DOHH2 (cell line): Measurements from ENCODE around the gene DIO2.

Experiments
- H3F3A ChIP-seq: fragments of 200-600 bp; sonication (generic), shearing (Covaris generic); 2 replicates; pipeline ENCODE4 v1.6.0; 2016; ENCODE audit warnings: antibody characterized with exemption, mild to moderate bottlenecking; ENCODE audit not compliant: control insufficient read depth, insufficient read depth
- H3K27ac ChIP-seq: fragments of 200-600 bp; sonication (generic); 2 replicates; pipeline ENCODE4 v1.5.1; 2014; ENCODE audit warnings: low read depth, mild to moderate bottlenecking, low read length, moderate library complexity
- H3K27me3 ChIP-seq: fragments of 200-600 bp; sonication (generic); 2 replicates; pipeline ENCODE4 v1.6.1; 2014; ENCODE audit warnings: mild to moderate bottlenecking, low read length, mixed read lengths; ENCODE audit not compliant: control insufficient read depth
- H3K36me3 ChIP-seq: fragments of 200-600 bp; sonication (generic); 2 replicates; pipeline ENCODE4 v1.6.1; 2014; ENCODE audit warnings: mild to moderate bottlenecking, low read length, moderate library complexity, mixed read lengths; ENCODE audit not compliant: control insufficient read depth
- H3K4me1 ChIP-seq: fragments of 200-600 bp; sonication (generic); 2 replicates; pipeline ENCODE4 v1.6.1; 2014; ENCODE audit warnings: mild to moderate bottlenecking, low read length, mixed read lengths; ENCODE audit not compliant: control insufficient read depth
- H3K4me2 ChIP-seq: fragments of 200-600 bp; sonication (generic); 2 replicates; pipeline ENCODE4 v1.6.0; 2014; ENCODE audit warnings: mild to moderate bottlenecking, low read length, moderate library complexity
- H3K4me3 ChIP-seq: fragments of 200-600 bp; sonication (generic); 2 replicates; pipeline ENCODE4 v1.5.1; 2014; ENCODE audit warnings: mild to moderate bottlenecking, low read length, mixed read lengths
- H3K79me2 ChIP-seq: fragments of 200-600 bp; sonication (generic); 2 replicates; pipeline ENCODE4 v1.6.1; 2014; ENCODE audit warnings: mild to moderate bottlenecking, low read length, mixed read lengths; ENCODE audit not compliant: control insufficient read depth
- H3K9me2 ChIP-seq: fragments of 200-600 bp; sonication (generic); replicated peaks from 2 replicates; pipeline ENCODE4 v1.6.1; 2014; ENCODE audit warnings: mild to moderate bottlenecking, low read length, mixed read lengths; ENCODE audit not compliant: control insufficient read depth
- H3K9me3 ChIP-seq: fragments of 200-600 bp; sonication (generic); 2 replicates; pipeline ENCODE4 v1.6.1; 2014; ENCODE audit warnings: antibody characterized with exemption, low read length, mixed read lengths; ENCODE audit not compliant: control insufficient read depth, insufficient read depth
- H4K20me1 ChIP-seq: fragments of 200-600 bp; sonication (generic); 2 replicates; pipeline ENCODE4 v1.6.0; 2014; ENCODE audit warnings: low read depth, mild to moderate bottlenecking, antibody characterized with exemption, low read length, moderate library complexity; ENCODE audit not compliant: control insufficient read depth, insufficient read depth
- EZH2phosphoT487 ChIP-seq: fragments of 200-600 bp; sonication (generic); IDR thresholded peaks from 2 replicates; pipeline ENCODE4 v1.6.1; 2017; ENCODE audit warnings: borderline replicate concordance, mild to moderate bottlenecking, antibody characterized with exemption, low read length, moderate library complexity, mixed read lengths
- TF ChIP-seq, protein P1 (sequence below): fragments of 200-600 bp; sonication (generic); IDR thresholded peaks from one replicate; pipeline ENCODE4 v1.5.1; 2014; ENCODE audit warnings: antibody characterized with exemption, mild to moderate bottlenecking, low read depth, low read length; ENCODE audit not compliant: poor library complexity, severe bottlenecking

The DIO2 gene

GRCh38 chr14:80215081-80215480, 3.8 kb upstream of the DIO2 start:
- H3K9me3 ChIP-seq: no peaks in the 10 kb centered on the region
- no peaks in the 10 kb centered on the region for H3K4me1 ChIP-seq
- H4K20me1 ChIP-seq: no peaks in the 10 kb centered on the region
- TF ChIP-seq EZH2phosphoT487: no peak
- TF ChIP-seq, protein P1, sequence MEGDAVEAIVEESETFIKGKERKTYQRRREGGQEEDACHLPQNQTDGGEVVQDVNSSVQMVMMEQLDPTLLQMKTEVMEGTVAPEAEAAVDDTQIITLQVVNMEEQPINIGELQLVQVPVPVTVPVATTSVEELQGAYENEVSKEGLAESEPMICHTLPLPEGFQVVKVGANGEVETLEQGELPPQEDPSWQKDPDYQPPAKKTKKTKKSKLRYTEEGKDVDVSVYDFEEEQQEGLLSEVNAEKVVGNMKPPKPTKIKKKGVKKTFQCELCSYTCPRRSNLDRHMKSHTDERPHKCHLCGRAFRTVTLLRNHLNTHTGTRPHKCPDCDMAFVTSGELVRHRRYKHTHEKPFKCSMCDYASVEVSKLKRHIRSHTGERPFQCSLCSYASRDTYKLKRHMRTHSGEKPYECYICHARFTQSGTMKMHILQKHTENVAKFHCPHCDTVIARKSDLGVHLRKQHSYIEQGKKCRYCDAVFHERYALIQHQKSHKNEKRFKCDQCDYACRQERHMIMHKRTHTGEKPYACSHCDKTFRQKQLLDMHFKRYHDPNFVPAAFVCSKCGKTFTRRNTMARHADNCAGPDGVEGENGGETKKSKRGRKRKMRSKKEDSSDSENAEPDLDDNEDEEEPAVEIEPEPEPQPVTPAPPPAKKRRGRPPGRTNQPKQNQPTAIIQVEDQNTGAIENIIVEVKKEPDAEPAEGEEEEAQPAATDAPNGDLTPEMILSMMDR: no peak
- H3K36me3 ChIP-seq: no peaks in the 10 kb centered on the region
- H3K4me2 ChIP-seq: no peak overlapping the region
- no peaks in the 10 kb centered on the region for H3K79me2 ChIP-seq
- H3K9me2 ChIP-seq: no peaks in the 10 kb centered on the region
- H3K27ac ChIP-seq: no peak overlapping the region
- no peak overlapping the region for H3K4me3 ChIP-seq
- peaks cover 7% of the 10 kb centered on the region for H3K27me3 ChIP-seq
- H3F3A ChIP-seq: no peaks in the 10 kb centered on the region

DNA sequence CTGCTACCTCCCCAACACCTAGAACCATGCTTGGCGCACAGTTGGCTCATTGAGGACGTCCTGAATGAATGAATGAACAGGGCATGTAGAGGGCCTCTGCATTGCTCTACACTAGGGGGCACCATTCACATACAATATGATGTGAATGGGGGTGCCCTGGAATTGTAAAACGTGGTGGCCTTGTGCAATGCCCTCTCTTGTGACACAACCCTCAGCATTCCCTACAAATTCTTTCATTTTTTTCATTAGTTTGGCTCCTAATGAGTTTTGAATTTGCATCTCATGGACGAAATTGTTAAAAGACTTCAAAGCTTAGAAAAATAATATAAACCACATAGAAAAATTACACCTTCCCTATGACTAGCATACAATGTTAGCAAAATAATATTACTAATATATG, 2.3 kb upstream of the DIO2 start:
- H3K4me1 ChIP-seq: no peaks in the 10 kb centered on the region
- no peak overlapping the region for H3K27ac ChIP-seq
- no peaks in the 10 kb centered on the region for H3K9me3 ChIP-seq
- no peaks in the 10 kb centered on the region for H3K36me3 ChIP-seq
- peaks cover 7% of the 10 kb centered on the region for H3K27me3 ChIP-seq
- no peaks in the 10 kb centered on the region for H3K79me2 ChIP-seq
- H4K20me1 ChIP-seq: no peaks in the 10 kb centered on the region
- H3K4me3 ChIP-seq: no peak overlapping the region
- H3F3A ChIP-seq: no peaks in the 10 kb centered on the region
- TF ChIP-seq EZH2phosphoT487: no peak
- TF ChIP-seq, protein P1: peak; percentile 73
- no peaks in the 10 kb centered on the region for H3K9me2 ChIP-seq
- no peak overlapping the region for H3K4me2 ChIP-seq

DNA sequence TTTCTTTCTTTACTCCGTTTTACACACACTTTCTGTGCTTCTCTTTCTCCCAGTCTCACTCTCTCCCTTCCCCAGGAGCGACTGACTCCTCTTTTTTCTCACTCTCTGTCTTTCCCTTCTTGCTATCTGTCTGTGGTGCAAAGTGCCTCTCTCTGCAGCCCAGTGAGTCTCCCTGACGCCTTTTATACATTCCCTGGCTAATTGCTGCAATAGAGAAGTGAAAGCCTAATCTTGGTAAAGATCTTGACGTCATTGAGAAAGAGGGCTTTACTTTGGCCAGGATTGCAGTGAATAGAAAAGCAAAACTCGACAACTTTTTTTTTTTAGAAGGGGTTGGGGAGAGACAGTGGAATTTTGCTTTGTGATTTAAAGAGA, 706 bp upstream of the DIO2 start:
- Histone ChIP-seq H3K79me2 (no peaks in the 10 kb centered on the region), H3K4me1 (no peaks in the 10 kb centered on the region), H3K4me3 (no peak overlapping the region), H3K27me3 (peaks cover 7% of the 10 kb centered on the region), H3K9me2 (no peaks in the 10 kb centered on the region), H4K20me1 (no peaks in the 10 kb centered on the region), H3K36me3 (no peaks in the 10 kb centered on the region), H3K9me3 (no peaks in the 10 kb centered on the region), H3K4me2 (no peak overlapping the region), H3F3A (no peaks in the 10 kb centered on the region), H3K27ac (no peak overlapping the region)
- TF ChIP-seq, protein P1: no peak
- no peak for TF ChIP-seq EZH2phosphoT487

DNA sequence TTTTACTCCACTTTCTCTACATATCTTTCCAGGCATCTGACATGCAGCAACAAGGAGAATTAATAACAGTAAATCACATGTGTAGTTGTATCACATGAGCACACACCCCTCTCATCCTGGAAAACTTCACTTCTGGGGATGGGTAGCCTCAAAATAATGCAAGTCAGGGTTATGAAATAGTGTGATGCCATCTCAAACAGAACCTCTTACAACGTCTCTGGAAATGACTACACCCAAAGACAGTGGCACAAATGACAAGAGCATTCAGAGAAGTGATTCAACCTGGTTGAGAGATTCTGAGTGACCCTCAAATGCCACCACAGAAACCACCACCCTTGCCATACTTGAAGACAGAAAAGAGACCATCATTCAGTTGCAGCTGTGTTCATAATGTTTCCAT, 2.8 kb downstream of the DIO2 start:
- H3K79me2 ChIP-seq: no peaks in the 10 kb centered on the region
- H3K27ac ChIP-seq: no peak overlapping the region
- no peak overlapping the region for H3K4me3 ChIP-seq
- H3K4me1 ChIP-seq: no peaks in the 10 kb centered on the region
- H4K20me1 ChIP-seq: no peaks in the 10 kb centered on the region
- peaks cover 7% of the 10 kb centered on the region for H3K27me3 ChIP-seq
- no peak overlapping the region for H3K4me2 ChIP-seq
- no peaks in the 10 kb centered on the region for H3K9me3 ChIP-seq
- no peaks in the 10 kb centered on the region for H3F3A ChIP-seq
- no peaks in the 10 kb centered on the region for H3K36me3 ChIP-seq
- TF ChIP-seq, protein P1: no peak
- TF ChIP-seq EZH2phosphoT487: no peak
- no peaks in the 10 kb centered on the region for H3K9me2 ChIP-seq
